ENCODE data around the gene KRTAP5-5.

The KRTAP5-5 gene

GRCh38 chr11:1619449-1619848 lies 10.1 kb upstream of the KRTAP5-5 start:
- Histone ChIP-seq H3K4me3 (ENCODE audit: low read length) (no peak overlapping the region), H3K36me3 (ENCODE audit: control insufficient read depth, insufficient read depth, low read length) (no peaks in the 10 kb centered on the region), H3K9ac (ENCODE audit: low read length) (no peak overlapping the region), H3K4me1 (ENCODE audit: control insufficient read depth, insufficient read depth, low read length) (no peaks in the 10 kb centered on the region), H3K27me3 (ENCODE audit: control insufficient read depth, insufficient read depth, low read length) (no peaks in the 10 kb centered on the region), H3K27ac (ENCODE audit: low read depth, low read length) (no peak overlapping the region)

- no peak within 1 kb of the TSS for H3K9ac ChIP-seq (ENCODE audit: low read length)
- H3K27ac ChIP-seq (ENCODE audit: low read depth, low read length) = no peak within 1 kb of the TSS
- H3K4me3 ChIP-seq (ENCODE audit: low read length) = no peak within 1 kb of the TSS
- no peaks in the 10 kb centered on the region for H3K27me3 ChIP-seq (ENCODE audit: control insufficient read depth, insufficient read depth, low read length)
- H3K4me1 ChIP-seq (ENCODE audit: control insufficient read depth, insufficient read depth, low read length) = no peaks in the 10 kb centered on the region
- no peaks in the 10 kb centered on the region for H3K36me3 ChIP-seq (ENCODE audit: control insufficient read depth, insufficient read depth, low read length)
These were observed 7.5 kb upstream of the KRTAP5-5 start, which contains the start of gene KRTAP5-4 for GRCh38 chr11:1622086-1622485. TSS of gene KRTAP5-4 (minus strand) at chr11:1622138. CDS start at chr11:1622093, 45 bp downstream.

GRCh38 chr11:1623716-1624115 lies 5.9 kb upstream of the KRTAP5-5 start:
- Histone ChIP-seq H3K4me1 (ENCODE audit: control insufficient read depth, insufficient read depth, low read length) (no peaks in the 10 kb centered on the region), H3K4me3 (ENCODE audit: low read length) (no peak overlapping the region), H3K27ac (ENCODE audit: low read depth, low read length) (no peak overlapping the region), H3K27me3 (ENCODE audit: control insufficient read depth, insufficient read depth, low read length) (no peaks in the 10 kb centered on the region), H3K36me3 (ENCODE audit: control insufficient read depth, insufficient read depth, low read length) (no peaks in the 10 kb centered on the region), H3K9ac (ENCODE audit: low read length) (no peak overlapping the region)

- Histone ChIP-seq H3K27ac (ENCODE audit: low read depth, low read length) (no peak overlapping the region), H3K4me1 (ENCODE audit: control insufficient read depth, insufficient read depth, low read length) (no peaks in the 10 kb centered on the region), H3K9ac (ENCODE audit: low read length) (no peak overlapping the region), H3K4me3 (ENCODE audit: low read length) (no peak overlapping the region), H3K36me3 (ENCODE audit: control insufficient read depth, insufficient read depth, low read length) (no peaks in the 10 kb centered on the region), H3K27me3 (ENCODE audit: control insufficient read depth, insufficient read depth, low read length) (no peaks in the 10 kb centered on the region)
These were observed 5.0 kb upstream of the KRTAP5-5 start for GRCh38 chr11:1624621-1625020.

- Histone ChIP-seq H3K9ac (ENCODE audit: low read length) (no peak overlapping the region), H3K27me3 (ENCODE audit: control insufficient read depth, insufficient read depth, low read length) (peaks cover 3% of the 10 kb centered on the region), H3K4me3 (ENCODE audit: low read length) (no peak overlapping the region), H3K36me3 (ENCODE audit: control insufficient read depth, insufficient read depth, low read length) (no peaks in the 10 kb centered on the region), H3K27ac (ENCODE audit: low read depth, low read length) (no peak overlapping the region), H3K4me1 (ENCODE audit: control insufficient read depth, insufficient read depth, low read length) (no peaks in the 10 kb centered on the region)
These were observed 4.0 kb upstream of the KRTAP5-5 start for GRCh38 chr11:1625541-1625940.

- H3K27me3 ChIP-seq (ENCODE audit: control insufficient read depth, insufficient read depth, low read length) = peaks cover 3% of the 10 kb centered on the region
- no peak overlapping the region for H3K9ac ChIP-seq (ENCODE audit: low read length)
- no peak overlapping the region for H3K27ac ChIP-seq (ENCODE audit: low read depth, low read length)
- H3K4me1 ChIP-seq (ENCODE audit: control insufficient read depth, insufficient read depth, low read length) = no peaks in the 10 kb centered on the region
- no peaks in the 10 kb centered on the region for H3K36me3 ChIP-seq (ENCODE audit: control insufficient read depth, insufficient read depth, low read length)
- H3K4me3 ChIP-seq (ENCODE audit: low read length) = no peak overlapping the region
These were observed 859 bp upstream of the KRTAP5-5 start for GRCh38 chr11:1628506-1629325.

- Histone ChIP-seq H3K27ac (ENCODE audit: low read depth, low read length) (no peak overlapping the region), H3K4me3 (ENCODE audit: low read length) (no peak overlapping the region), H3K27me3 (ENCODE audit: control insufficient read depth, insufficient read depth, low read length) (peaks cover 3% of the 10 kb centered on the region), H3K9ac (ENCODE audit: low read length) (no peak overlapping the region), H3K36me3 (ENCODE audit: control insufficient read depth, insufficient read depth, low read length) (no peaks in the 10 kb centered on the region), H3K4me1 (ENCODE audit: control insufficient read depth, insufficient read depth, low read length) (no peaks in the 10 kb centered on the region)
These were observed 696 bp downstream of the KRTAP5-5 start for GRCh38 chr11:1630271-1630670.

- Histone ChIP-seq H3K4me1 (ENCODE audit: control insufficient read depth, insufficient read depth, low read length) (no peaks in the 10 kb centered on the region), H3K27ac (ENCODE audit: low read depth, low read length) (no peak overlapping the region), H3K27me3 (ENCODE audit: control insufficient read depth, insufficient read depth, low read length) (peaks cover 3% of the 10 kb centered on the region), H3K9ac (ENCODE audit: low read length) (no peak overlapping the region), H3K36me3 (ENCODE audit: control insufficient read depth, insufficient read depth, low read length) (no peaks in the 10 kb centered on the region), H3K4me3 (ENCODE audit: low read length) (no peak overlapping the region)
These were observed 1.5 kb downstream of the KRTAP5-5 start for GRCh38 chr11:1631066-1631568.

GRCh38 chr11:1632053-1632714 lies 2.6 kb downstream of the KRTAP5-5 start:
- Histone ChIP-seq H3K4me3 (ENCODE audit: low read length) (no peak overlapping the region), H3K9ac (ENCODE audit: low read length) (no peak overlapping the region), H3K36me3 (ENCODE audit: control insufficient read depth, insufficient read depth, low read length) (no peaks in the 10 kb centered on the region), H3K4me1 (ENCODE audit: control insufficient read depth, insufficient read depth, low read length) (no peaks in the 10 kb centered on the region), H3K27ac (ENCODE audit: low read depth, low read length) (no peak overlapping the region), H3K27me3 (ENCODE audit: control insufficient read depth, insufficient read depth, low read length) (peaks cover 3% of the 10 kb centered on the region)

- H3K27me3 ChIP-seq (ENCODE audit: control insufficient read depth, insufficient read depth, low read length) = peaks cover 3% of the 10 kb centered on the region
- no peak overlapping the region for H3K4me3 ChIP-seq (ENCODE audit: low read length)
- H3K36me3 ChIP-seq (ENCODE audit: control insufficient read depth, insufficient read depth, low read length) = no peaks in the 10 kb centered on the region
- no peak overlapping the region for H3K9ac ChIP-seq (ENCODE audit: low read length)
- H3K27ac ChIP-seq (ENCODE audit: low read depth, low read length) = no peak overlapping the region
- no peaks in the 10 kb centered on the region for H3K4me1 ChIP-seq (ENCODE audit: control insufficient read depth, insufficient read depth, low read length)
These were observed 4.3 kb downstream of the KRTAP5-5 start for GRCh38 chr11:1633864-1634263.

- Histone ChIP-seq H3K4me1 (ENCODE audit: control insufficient read depth, insufficient read depth, low read length) (no peaks in the 10 kb centered on the region), H3K4me3 (ENCODE audit: low read length) (no peak overlapping the region), H3K36me3 (ENCODE audit: control insufficient read depth, insufficient read depth, low read length) (no peaks in the 10 kb centered on the region), H3K27me3 (ENCODE audit: control insufficient read depth, insufficient read depth, low read length) (peaks cover 3% of the 10 kb centered on the region), H3K27ac (ENCODE audit: low read depth, low read length) (no peak overlapping the region), H3K9ac (ENCODE audit: low read length) (no peak overlapping the region)
These were observed 6.8 kb downstream of the KRTAP5-5 start for GRCh38 chr11:1636291-1636950.

GRCh38 chr11:1637628-1638027 lies 8.1 kb downstream of the KRTAP5-5 start:
- Histone ChIP-seq H3K27me3 (ENCODE audit: control insufficient read depth, insufficient read depth, low read length) (peaks cover 3% of the 10 kb centered on the region), H3K9ac (ENCODE audit: low read length) (no peak overlapping the region), H3K4me3 (ENCODE audit: low read length) (no peak overlapping the region), H3K36me3 (ENCODE audit: control insufficient read depth, insufficient read depth, low read length) (no peaks in the 10 kb centered on the region), H3K4me1 (ENCODE audit: control insufficient read depth, insufficient read depth, low read length) (no peaks in the 10 kb centered on the region), H3K27ac (ENCODE audit: low read depth, low read length) (no peak overlapping the region)

Data from rectal smooth muscle tissue (tissue), 1 donor.